Activated T-cell treated with anti-CD3 and anti-CD28 coated beads, Interleukin-2, amount 50 U/mL, for 4 hours (primary cell): ENCODE data around the gene RBM15. TPM values are rescaled to one million over a fixed set of nuclear protein-coding genes. Genes with fewer than 3 reads are reported as not detected.

Source experiments
- ATAC-seq, 2 donors: fragments of 200-7000 bp; cut with Tn5 transposase; one replicate each; pipeline ENCODE4 v1.10.0; 2021
- DNase-seq: peaks from one replicate; pipeline ENCODE4 v3.0.0-alpha.2; 2020
- H3K27me3 Mint-ChIP-seq: one replicate; pipeline ENCODE4 v1.8.0; 2021; ENCODE audit warnings: low read depth, mixed read lengths
- H3K36me3 Mint-ChIP-seq: one replicate; pipeline ENCODE4 v1.8.0; 2022; ENCODE audit warnings: mixed read lengths; ENCODE audit not compliant: insufficient read depth
- H3K4me1 Mint-ChIP-seq: one replicate; pipeline ENCODE4 v1.8.0; 2021; ENCODE audit warnings: low read depth, mixed read lengths
- H3K4me3 Mint-ChIP-seq: one replicate; pipeline ENCODE4 v1.8.0; 2021; ENCODE audit warnings: mild to moderate bottlenecking, moderate library complexity, mixed read lengths
- H3K9me3 Mint-ChIP-seq: one replicate; pipeline ENCODE4 v1.8.0; 2021; ENCODE audit warnings: mixed read lengths
- total RNA-seq, 3 donors: library from RNA; stranded (reverse); gene quantifications; one replicate each; pipeline ENCODE4 v1.2.1, GENCODE V29; 2021

RBM15 gene
- total RNA-seq, 3 donors from 2014 or later: 44.5 to 49.2 (median 47.4) TPM

DNA sequence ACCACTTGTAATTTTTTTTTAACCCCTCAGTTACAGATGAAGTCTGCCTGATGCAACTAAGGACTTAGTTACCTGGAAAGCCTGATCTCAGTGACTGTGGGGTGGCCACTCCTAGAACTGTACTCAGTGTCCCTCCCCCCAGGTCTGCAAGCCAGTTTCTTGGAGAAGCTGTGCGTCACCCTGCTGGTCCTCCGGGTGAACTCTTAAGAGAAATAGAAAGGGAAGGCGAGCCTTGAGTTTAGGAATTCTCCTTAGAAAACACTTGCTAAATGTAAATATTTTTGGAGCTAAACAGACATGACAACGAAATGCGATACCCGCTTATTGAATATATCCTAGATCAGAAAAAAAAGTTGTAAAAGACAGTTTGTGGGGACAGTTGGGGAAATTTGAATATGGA is 50.9 kb downstream of the RBM15 start:
- H3K27me3 Mint-ChIP-seq: no peaks in the 10 kb centered on the region
- H3K4me1 Mint-ChIP-seq: peaks cover 7% of the 10 kb centered on the region
- ATAC-seq: no peak
- peaks cover 9% of the 10 kb centered on the region for H3K36me3 Mint-ChIP-seq
- no peak for DNase-seq
- no peak overlapping the region for H3K4me3 Mint-ChIP-seq
- H3K9me3 Mint-ChIP-seq: no peaks in the 10 kb centered on the region

DNA sequence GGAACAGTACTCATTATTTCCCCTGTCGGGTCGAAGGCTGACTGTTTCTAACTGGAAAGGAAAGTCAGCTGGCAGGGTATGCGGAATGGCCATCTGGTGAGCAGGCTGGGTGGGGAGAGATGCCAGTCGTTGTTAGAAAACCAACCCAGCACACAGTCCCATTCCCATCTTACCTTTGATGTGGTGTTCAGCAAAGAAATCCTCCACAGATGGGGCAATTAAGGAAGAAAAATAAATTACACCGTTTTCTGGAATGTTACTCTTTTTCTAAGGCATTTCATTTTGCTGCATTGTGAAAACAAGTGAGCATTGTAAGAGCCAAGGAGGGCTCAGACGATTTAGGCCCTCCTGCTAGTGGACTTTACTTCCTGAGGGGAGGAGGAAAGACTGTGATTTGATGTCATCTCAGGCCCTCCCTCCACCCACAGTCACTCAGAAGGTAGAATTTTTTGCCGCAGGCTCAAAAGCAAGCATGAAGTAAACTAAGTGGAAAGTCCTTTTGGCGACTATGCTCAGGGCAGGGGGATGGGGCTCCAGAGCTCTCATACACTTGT is 51.6 kb downstream of the RBM15 start, which contains the start of gene SLC16A4:
Gene SLC16A4 (minus strand): TSS at position 335 of the 554 bp plus-strand sequence. CDS start 1,703 bp downstream, outside the sequence.
- Mint-ChIP-seq H3K9me3 (no peaks in the 10 kb centered on the region), H3K4me3 (no peak within 1 kb of the TSS), H3K4me1 (peaks cover 3% of the 10 kb centered on the region), H3K27me3 (no peaks in the 10 kb centered on the region), H3K36me3 (peaks cover 14% of the 10 kb centered on the region)
- DNase-seq: no peak
- ATAC-seq: no peak

DNA sequence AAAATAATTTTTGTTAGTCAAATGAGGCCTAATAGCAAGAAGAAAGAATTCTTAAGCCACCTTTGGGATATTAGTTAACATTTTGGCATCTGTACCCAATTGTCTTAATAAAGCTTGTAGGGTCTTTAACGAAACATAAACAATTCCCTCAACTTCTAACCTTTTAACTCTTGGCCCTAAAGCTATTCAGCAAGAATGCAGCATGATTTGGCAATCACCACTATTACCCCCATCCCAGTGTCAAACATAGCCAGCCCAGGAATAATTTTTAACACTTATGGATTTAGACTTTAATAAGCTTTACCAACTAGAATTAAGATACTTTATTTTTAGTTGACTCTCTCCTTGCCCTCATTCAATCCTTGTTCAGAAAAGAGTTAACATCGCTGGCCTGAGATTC is 54.1 kb downstream of the RBM15 start:
- DNase-seq (no peak), ATAC-seq (no peak)
- no peak overlapping the region for H3K4me3 Mint-ChIP-seq
- no peaks in the 10 kb centered on the region for H3K27me3 Mint-ChIP-seq
- H3K36me3 Mint-ChIP-seq: peaks cover 19% of the 10 kb centered on the region
- H3K4me1 Mint-ChIP-seq: no peaks in the 10 kb centered on the region
- H3K9me3 Mint-ChIP-seq: no peaks in the 10 kb centered on the region

DNA sequence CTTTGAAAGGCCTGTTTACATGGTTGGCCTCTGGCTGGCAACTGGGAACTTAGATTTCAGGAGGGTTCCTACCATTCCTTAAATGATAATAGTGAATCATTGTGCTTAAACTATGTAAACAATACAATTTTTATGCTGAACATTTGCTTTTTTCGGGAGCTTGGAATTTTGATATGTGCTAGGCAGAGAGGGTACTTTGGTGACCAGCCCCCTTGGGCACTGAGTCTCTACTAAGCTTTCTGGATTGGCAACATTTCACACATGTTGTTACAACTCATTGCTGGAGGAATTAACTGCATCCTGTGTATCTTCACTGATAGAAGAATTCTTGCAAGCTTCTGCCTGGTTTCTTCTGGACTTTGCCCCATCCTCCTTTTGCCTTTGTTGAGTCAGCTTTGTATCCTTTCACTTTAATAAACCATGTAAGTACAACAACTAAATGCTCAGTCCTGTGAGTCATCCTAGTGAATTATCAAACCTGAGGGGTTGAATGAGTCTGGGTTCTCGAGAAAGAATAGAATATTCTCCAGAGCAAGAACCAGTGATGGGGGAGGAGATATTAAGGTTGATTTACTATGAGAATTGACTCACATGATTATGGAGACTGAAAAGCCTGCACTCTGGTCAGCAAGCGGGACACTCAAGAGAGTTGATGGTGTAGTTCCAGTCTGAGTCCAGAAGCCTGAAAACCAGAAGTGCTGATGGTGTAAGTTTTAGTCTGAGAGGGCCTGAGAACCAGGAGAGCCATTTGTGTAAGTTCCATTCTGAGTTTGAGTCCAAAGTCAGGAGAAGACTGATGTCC is 54.7 kb downstream of the RBM15 start:
- Mint-ChIP-seq H3K36me3 (peaks cover 20% of the 10 kb centered on the region), H3K9me3 (no peaks in the 10 kb centered on the region), H3K4me3 (no peak overlapping the region), H3K4me1 (no peaks in the 10 kb centered on the region), H3K27me3 (no peaks in the 10 kb centered on the region)
- DNase-seq (no peak), ATAC-seq (no peak)

DNA sequence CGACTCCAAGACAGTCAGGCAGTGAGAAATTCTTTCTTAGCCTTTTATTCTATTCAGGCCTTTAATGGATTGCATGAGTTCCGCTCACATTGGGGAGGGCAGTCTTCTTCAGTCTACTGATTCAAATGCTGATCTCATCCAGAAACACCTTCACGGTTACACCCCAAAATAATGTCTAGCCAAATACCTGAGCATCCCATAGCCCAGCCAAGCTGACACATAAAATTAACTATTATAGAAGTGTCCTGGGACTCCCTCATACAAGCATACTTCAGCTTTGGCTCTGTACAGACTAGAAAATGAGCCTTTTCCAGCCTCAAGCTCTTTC is 55.3 kb downstream of the RBM15 start:
- Mint-ChIP-seq H3K9me3 (no peaks in the 10 kb centered on the region), H3K36me3 (peaks cover 20% of the 10 kb centered on the region), H3K27me3 (no peaks in the 10 kb centered on the region), H3K4me1 (no peaks in the 10 kb centered on the region), H3K4me3 (no peak overlapping the region)
- ATAC-seq: no peak
- no peak for DNase-seq

Other genes starting within 250 kb of the RBM15 start
- gene UBL4B, start 226.9 kb upstream of the RBM15 start, total RNA-seq: not detected
- gene SLC6A17, start 188.9 kb upstream of the RBM15 start, total RNA-seq: under 1 TPM in 2 of 3 donors, not detected in 1; 0.05 to 0.10 TPM
- gene KCNC4, start 129.1 kb upstream of the RBM15 start, total RNA-seq: 1 to 10 TPM; 6.4 to 8.1 (median 7.9) TPM
- gene SLC16A4, start 51.6 kb downstream of the RBM15 start, total RNA-seq: under 1 TPM; 0.11 to 0.40 (median 0.28) TPM
- 100 to 1,000 TPM; 166 to 171 (median 170) TPM for gene LAMTOR5, start 68.3 kb downstream of the RBM15 start, total RNA-seq
- gene PROK1, start 111.8 kb downstream of the RBM15 start, total RNA-seq: not detected
- gene KCNA10, start 179.8 kb downstream of the RBM15 start, total RNA-seq: not detected